ENCODE data around the gene TTC7B. TPM values are rescaled to one million over a fixed set of nuclear protein-coding genes. Genes with fewer than 3 reads are reported as not detected.

TTC7B gene
- total and polyA plus RNA-seq, 2 of the 8 experiments (the other 6 are each of a cell fraction or from before 2014, with no cell fraction given): 23.7 to 34.0 TPM

- Histone ChIP-seq H2BK20ac (ENCODE audit: low read length) (no peak overlapping the region), H2AFZ (ENCODE audit: low read length) (no peak overlapping the region), H2BK120ac (replicated peaks; ENCODE audit: low read depth, low read length) (no peak overlapping the region), H3K79me2 (ENCODE audit: control insufficient read depth in 1 of 2, insufficient read depth in 2 of 2, low read length in 2 of 2) (no peaks in the 10 kb centered on the region), H3K4me3 (ENCODE audit: extremely low read depth in 1 of 4, insufficient read depth in 2 of 4, low read depth in 3 of 4, low read length in 4 of 4) (no peak overlapping the region), H2BK15ac (ENCODE audit: low read length) (no peak overlapping the region), H4K20me1 (replicated peaks in 1 of 2; ENCODE audit: control insufficient read depth in 1 of 2, insufficient read depth in 2 of 2, low read length in 2 of 2) (no peaks in the 10 kb centered on the region), H3K14ac (ENCODE audit: insufficient read length) (no peak overlapping the region), H3K9ac (replicated peaks in 1 of 4; ENCODE audit: extremely low read depth in 1 of 4, low read depth in 3 of 4, low read length in 3 of 4) (no peak overlapping the region), H3K4me1 (replicated peaks in 1 of 4; ENCODE audit: control insufficient read depth in 3 of 4, insufficient read depth in 4 of 4, low read length in 3 of 4) (peaks cover 3 to 21% (median 13%) of the 10 kb centered on the region in 4 experiments; a peak in 6 of 7 replicates), H2BK12ac (ENCODE audit: low read depth, low read length) (no peak overlapping the region), H3K9me3 (ENCODE audit: insufficient read depth in 2 of 2, low read depth in 1 of 2, low read length in 1 of 2) (no peaks in the 10 kb centered on the region), H4K5ac (ENCODE audit: insufficient read length, low read depth, low read length) (no peak overlapping the region), H4K91ac (replicated peaks; ENCODE audit: insufficient read length, low read length) (no peak overlapping the region), H3K27ac (ENCODE audit: low read depth, low read length) (no peak overlapping the region), H3K36me3 (ENCODE audit: control insufficient read depth in 2 of 4, insufficient read depth in 4 of 4, low read length in 3 of 4) (no peaks in the 10 kb centered on the region), H3K18ac (ENCODE audit: extremely low read depth, low read length) (no peak overlapping the region), H3K27me3 (replicated peaks in 1 of 4; ENCODE audit: control insufficient read depth in 3 of 4, extremely low read depth in 1 of 4, insufficient read depth in 3 of 4, low read length in 3 of 4) (no peaks in the 10 kb centered on the region), H3K23ac (ENCODE audit: insufficient read length) (no peak overlapping the region), H2AK5ac (ENCODE audit: low read depth, low read length) (no peak overlapping the region), H3K79me1 (ENCODE audit: low read depth, low read length) (no peaks in the 10 kb centered on the region), H4K8ac (ENCODE audit: extremely low read depth, insufficient read depth, low read length) (no peak overlapping the region), H3K4ac (replicated peaks; ENCODE audit: insufficient read length, low read depth, low read length) (no peak overlapping the region), H2BK5ac (ENCODE audit: low read depth, low read length) (no peak overlapping the region), H3K4me2 (ENCODE audit: insufficient read depth in 1 of 2, low read depth in 2 of 2, low read length in 2 of 2) (no peak overlapping the region), H3K56ac (replicated peaks; ENCODE audit: insufficient read length, low read depth, low read length) (no peak overlapping the region), H3K23me2 (ENCODE audit: low read depth, low read length) (no peaks in the 10 kb centered on the region; the same call in 1 of the 2 replicates)
- DNase-seq (ENCODE audit: low read depth in 1 of 2, low spot score in 2 of 2) (no peak), FAIRE-seq (no peak)
- ChIA-PET CTCF (ENCODE audit: partially characterized antibody) (interaction anchor here (0.5 to 1.9 kb wide), 3 partner anchors 14 to 469 kb away, joined by 3 to 7 read pairs (median 3); no protein-coding TSS in a partner anchor), POLR2A (ENCODE audit: partially characterized antibody) (interaction anchor here (1.7 kb wide), 1 partner anchor 13 kb away, joined by 6 read pairs; no protein-coding TSS in a partner anchor)
- WGBS, 2 experiments (ENCODE audit: extremely low coverage in 1 of 2, insufficient coverage in 1 of 2, insufficient read length in 1 of 2, insufficient replicate concordance in 2 of 2, low coverage in 1 of 2, low lambda C conversion rate in 2 of 2, missing lambda C conversion rate in 1 of 2): 90% methylated on average over 5 of the region's 5 CpGs; no CpG with 5 or more reads in 1 of the 2 experiments
- TF ChIP-seq CBX8 (IDR thresholded peaks at IDR 0.05; ENCODE audit: borderline replicate concordance, low read depth, low read length) (no peak), E2F6 (IDR thresholded peaks at IDR 0.05) (no peak), KDM5A (IDR thresholded peaks at IDR 0.05; ENCODE audit: low read length) (no peak), SRF (IDR thresholded peaks at IDR 0.05; ENCODE audit: low read depth, low read length) (no peak), FOSL1 (IDR thresholded peaks at IDR 0.05; ENCODE audit: insufficient read depth, low read depth, low read length) (no peak), GABPA (IDR thresholded peaks at IDR 0.05; ENCODE audit: borderline replicate concordance, insufficient read depth, low read length) (no peak), MAFK (IDR thresholded peaks at IDR 0.05; ENCODE audit: low read depth, low read length) (no peak), MAX (IDR thresholded peaks at IDR 0.05) (no peak), ZNF274 (IDR thresholded peaks at IDR 0.05; ENCODE audit: borderline replicate concordance, extremely low read depth, low read length) (no peak), POLR2AphosphoS5 (IDR thresholded peaks at IDR 0.05; ENCODE audit: low read depth, low read length) (no peak)
Observed at GRCh38 chr14:90648421-90648820, 167.8 kb downstream of the TTC7B start.
